ENCODE results near the gene SKIDA1.

The SKIDA1 gene

DNA sequence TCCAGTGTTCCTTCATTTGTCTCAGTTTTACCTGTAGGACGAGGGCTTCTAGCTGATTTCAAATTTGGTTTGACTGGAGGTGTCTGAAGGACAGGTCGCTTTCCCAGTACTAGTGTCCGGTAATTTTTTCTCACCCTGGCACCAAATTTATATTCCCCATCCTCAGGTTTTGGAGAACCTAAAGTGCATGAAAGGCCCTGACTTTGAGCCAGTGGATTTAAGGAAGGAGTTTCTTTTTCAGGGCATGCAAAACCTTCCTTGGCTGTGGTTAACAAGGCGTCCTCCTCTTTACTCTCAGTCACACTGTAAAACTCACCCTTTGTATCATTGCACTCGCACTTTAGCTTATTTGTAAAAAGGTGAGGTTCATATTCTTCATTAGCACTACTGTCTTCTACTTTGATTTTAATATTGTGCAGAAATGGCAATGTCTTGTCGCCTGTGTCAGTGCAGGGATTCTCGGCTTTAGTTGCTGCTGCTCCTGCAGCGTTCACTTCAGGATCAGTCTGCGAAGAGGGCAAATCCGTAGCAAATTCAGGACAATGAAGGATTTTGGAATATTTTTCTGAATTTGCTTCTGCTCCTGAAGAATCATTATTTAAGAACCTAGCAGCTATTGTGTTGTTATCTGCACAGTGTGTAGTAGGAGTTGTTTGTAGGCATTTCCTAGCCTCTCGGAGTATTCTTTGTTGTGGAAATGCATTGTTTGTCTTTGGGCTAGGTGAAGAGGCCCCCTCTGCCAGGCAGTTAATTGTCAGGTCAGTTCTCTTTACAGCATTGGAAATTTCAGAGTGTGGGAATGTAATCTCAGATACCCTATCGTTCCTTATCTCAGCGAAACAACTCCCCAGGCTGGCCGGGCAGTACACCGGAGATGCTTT is 9.9 kb downstream of the SKIDA1 start:
- DNase-seq, result no peak

DNA sequence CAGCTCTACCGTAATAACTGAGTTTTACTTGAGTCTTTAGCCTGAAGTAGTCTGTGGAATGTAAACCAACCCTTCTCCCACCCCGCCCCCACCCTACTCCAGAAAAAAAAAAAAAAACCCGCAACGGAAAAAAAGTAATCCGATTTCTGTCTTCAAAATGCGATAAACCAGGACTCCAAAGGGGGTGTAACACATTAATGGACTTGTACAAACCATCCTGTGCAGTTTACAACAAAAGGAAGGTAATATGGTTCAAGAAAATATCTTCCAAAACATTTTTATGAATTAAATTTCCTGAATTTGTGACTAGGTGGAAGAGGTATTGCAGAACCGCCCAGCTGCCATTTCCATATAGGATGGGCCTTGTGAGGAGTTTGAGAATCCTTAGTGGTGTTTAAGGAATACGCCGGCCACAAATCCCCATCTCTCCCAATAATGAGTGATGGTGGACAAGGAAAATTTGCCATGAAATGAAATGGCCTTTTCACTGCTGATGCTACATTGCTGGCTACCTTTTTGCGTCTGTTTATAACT is 10.6 kb downstream of the SKIDA1 start:
- no peak for DNase-seq

DNA sequence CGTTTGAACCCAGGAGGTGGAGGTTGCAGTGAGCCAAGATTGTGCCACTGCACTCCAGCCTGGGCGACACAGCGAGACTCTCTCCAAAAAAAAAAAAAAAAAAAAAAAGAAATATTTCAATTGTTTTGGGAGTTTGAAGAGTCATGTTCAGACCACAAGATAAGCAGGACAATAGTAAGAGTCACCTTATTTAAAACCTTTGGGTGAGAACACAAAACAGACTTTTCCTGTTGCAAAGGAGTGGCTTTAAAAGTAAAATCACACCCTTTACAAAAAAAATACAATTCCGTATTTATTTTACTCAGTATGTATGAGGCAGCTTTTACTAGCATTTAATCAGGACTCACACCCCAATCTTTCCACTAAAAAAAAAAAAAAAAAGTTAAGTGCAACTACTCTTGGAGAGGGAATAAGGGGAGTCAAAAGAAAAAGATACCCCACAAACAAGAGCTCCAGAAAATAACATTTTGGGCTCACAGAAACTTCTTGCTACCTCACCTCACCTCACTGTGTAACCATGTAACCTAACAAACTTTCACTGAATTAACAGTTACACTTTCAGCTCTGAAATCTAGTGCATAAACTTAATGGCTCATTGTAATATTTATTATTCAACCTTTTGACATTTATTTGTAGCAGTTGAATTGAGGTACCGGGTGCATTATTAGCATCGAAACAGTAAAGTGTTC is 11.2 kb downstream of the SKIDA1 start:
- no peak for DNase-seq

DNA sequence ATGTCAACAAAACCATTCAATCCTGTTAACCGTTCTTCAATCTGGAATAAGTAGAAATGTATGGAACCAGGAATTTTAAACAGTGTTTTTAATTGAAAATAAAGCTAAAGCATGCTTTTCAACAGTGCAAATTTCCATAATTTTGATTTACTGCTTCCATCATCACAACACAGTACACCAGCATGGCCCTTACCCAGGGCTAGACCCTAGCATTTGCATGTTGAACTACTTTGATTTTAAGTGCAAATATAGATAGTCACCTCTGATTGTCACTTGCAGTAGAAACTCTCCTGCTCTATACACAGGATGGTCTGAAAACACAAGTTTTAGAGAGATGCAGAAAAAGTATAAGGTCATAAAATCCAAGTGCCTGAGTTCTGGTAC is 12.1 kb downstream of the SKIDA1 start:
- DNase-seq, result no peak

DNA sequence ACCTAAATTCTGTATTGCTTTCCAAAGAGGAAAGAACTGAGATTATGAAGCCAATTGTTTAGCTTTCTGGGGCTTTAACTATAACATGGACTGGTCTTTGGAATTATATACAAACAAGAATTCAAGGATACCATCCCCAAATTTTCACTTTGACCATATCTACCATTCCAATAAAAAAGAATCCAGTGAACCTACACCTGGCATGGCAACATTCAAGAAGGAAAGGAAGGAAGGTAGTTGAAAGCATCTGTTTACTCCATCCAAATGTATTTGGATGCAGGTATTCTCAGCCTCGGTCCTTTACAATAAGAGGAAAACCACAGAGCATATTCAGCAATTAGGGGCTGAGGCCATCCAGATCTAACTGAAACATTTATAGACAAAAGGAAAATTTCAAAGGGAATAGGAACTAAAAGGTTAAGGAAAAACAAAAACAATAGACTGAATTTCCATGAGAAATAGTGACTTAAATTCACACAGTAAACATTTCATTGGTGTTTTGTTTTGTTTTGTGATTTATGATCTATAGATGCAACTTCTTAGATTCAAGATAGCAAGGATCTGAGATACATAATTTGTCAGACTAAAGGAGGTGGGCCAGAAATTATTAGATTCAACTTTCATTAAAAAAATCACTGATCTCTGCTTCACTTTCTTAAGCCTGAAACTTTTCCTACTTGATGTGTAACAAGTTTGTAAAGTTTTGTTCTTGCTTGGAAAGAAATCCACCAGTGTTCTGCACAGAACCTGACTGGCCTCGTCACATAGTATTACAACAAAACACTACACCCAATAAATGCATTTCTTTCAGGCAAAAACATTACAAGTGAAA is 12.7 kb downstream of the SKIDA1 start:
- DNase-seq, result no peak

DNA sequence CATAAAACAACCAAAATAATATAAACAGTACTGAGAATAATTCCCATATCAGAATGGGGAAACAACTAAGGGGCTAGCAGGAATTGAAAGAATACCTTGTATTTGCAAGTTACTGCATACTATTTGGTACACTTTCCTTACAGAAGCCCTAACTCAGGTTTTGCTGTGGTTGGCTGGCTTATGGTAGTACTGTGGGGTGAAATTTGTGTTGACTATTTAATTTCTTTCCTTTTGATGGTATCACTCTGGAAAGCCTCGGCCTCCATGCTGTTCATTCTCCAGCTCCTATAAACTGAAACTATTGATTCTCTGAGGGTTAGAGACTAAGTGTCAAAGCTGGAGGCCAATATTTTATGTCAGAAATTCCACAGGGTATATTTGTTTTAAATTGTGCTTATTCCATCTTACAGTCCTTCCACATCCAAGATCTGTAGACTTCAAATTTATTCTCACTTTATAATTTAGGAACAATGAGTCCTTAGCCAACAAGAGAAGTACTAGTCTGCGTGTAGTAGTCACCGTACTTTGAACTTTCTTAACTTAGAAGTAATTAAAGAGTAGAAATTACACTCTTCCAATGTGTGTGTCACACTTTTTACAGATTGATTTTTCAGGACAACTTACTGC is 13.4 kb downstream of the SKIDA1 start:
- DNase-seq, result no peak

DNA sequence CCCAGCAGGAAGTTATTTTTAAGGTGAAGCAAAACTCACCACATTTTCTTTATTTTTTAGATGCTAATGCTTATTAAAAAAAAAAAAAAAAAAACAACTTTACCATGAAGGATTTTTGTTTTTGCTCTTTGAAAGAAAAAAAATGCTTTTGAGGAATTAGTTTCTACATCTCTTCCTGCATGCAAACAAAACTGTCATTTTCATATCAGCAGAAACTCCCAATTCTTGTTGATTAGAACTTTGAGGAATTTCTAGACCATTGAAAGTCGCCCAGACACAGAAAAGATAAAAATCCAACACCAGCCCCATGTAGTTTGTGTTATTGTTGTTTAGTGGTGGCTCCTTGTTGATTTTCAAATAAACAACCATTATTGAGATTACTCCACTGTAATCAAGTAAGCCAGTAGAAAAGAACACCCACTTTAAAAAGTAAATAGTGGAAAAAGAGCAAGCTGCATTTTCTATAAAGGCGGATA is 14.3 kb downstream of the SKIDA1 start:
- DNase-seq, result no peak

DNA sequence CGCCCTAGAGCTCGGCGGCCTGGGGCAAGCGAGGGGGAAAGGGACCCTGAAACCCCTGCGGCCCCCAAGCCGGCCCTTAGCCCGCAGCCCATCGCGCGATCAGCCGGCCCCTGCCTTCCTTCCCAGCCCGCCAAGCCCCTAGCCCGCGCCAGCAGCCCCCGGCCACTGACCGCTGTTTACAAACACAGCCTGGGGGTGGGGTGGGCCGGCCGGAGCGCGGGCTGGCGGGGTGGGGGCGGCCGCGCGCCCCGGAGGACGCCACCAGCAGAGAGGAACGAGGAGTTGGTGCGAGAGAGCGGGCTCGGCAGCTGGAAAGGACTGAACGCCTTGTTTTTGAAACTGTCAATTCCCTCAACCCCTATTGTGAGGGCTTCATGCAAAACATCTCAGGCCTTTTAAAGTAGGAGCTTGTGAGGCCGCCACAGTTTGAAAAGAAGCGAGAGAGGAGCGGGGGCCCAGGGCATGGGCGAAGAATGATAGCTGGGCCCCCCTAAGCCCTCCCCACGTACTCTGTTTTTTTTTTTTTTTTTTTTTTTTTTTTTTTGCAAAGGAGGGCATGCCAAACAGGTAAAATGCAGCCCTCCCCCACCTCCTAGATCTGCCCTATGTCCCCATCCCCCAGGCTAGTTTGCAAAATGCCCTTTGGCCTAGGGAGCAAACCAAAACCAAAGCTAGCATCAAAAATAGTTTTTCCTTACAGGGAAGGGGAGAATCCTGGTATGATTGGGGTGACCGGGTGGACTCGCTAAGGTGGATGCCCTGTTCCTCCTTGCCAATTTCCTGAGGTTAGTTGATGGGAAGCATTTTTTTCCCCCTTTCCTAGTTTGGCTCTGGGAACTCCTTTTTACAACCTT is 15.0 kb downstream of the SKIDA1 start:
- DNase-seq, result no peak

DNA sequence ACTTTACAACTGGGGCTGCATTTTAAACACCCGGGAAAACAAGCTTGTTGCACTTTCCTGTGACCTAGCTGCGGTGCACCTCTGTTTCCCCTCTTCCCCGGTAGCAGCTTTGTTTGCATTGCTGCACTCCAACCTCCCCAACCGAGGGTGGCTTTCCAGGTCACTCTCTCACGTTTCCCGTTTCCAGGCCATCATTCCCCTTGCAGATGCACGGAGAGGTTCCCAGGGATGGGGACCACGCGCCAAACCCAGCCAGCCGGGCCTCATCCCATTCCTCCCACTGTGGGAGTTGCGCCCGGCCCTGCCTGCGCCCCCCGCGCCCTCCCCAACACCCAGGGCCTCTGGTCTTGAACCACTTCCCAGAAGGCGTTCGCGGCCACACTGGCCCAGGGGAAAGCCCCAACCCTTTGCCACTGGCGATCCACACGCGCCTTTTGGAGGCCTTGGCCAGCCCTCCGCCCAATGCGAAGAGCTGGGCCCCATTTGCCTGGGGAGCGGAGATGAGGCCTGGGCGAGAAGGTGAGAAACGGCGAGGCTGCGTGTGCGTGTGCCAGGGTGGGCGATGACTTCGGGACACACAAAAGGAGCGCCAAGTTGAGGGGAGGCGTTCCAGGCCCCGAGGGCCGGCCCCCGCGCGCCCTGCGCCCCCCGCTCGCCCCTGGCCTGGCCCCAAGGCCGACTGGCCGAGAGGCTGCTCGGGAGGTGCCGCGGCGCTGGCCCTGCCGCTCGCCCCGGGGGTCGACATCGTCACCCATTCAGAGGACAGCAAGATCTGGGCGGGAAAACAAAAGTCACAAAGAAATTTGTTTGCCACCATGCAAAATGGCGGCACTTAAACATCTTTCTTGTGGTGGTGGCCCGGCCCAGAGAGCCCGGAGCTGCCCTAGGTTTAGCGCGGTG is 15.9 kb downstream of the SKIDA1 start:
- no peak for DNase-seq

DNA sequence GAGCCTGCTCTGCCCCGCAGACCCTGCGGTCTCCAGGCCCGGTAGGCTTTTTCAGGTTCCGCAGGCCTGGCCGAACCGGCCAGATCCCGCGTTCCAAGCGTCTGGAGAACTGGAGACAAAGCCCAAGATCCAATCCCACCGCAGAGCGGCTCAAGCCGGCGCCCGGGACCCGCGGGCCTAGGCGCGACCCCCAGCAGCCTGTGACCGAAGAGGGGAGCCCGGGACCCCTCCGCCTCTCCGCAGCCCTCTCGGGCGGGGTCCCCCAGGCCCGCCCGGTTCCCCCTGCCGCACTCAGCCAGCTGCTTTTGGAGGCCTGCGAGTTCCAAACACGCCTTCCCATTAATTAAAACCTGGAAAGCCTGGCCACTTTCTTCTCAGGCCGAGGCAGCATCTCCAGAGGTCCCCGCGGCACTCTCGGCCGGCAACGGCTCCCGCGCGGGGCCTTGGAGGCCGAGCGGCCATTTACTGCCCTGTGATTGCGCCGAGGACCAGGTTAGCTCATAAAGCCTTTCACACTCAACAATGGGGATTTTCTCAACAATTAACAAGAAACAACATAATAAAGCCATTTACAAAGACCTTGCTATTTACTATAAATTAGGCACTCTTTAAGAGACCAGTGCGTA is 16.7 kb downstream of the SKIDA1 start:
- no peak for DNase-seq

DNA sequence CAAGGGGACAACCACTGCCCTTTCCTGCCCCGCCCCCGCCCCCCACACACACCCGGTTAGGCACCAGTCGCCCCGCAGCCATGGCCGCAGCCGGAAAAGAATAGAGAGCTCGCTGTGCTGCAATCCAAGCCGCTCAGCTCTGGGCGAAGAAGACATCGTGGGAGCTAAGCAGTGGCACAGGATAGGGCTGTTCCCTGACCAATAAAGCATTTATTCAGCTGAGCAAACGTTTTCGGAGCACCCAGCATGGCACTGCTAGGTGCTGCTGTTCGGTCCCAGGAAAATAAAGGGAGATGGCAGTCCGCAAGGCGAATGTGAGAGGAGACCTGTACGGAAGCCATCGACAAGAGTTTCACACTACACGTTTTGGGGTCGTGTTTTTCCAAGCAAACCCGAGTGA is 18.3 kb downstream of the SKIDA1 start:
- no peak for DNase-seq

DNA sequence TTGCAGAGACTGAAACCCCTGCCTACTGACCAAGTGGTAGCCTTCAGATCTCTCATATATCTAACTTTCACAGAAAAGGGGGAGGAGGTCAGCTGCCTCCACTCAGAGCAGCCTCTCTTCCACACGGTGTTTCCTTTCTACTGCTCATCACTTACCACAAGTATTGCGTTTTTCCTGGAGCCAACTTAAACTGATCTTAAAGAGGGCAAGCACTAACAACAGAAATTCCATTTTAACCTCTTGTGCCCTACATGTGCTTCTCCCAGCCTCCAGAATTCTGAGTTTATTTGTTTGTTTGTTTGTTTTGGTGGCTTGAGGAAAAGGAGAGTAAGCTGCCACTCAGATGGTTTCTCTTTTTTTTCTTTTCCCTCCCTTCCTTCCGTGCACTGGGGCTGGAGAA is 19.1 kb downstream of the SKIDA1 start:
- no peak for DNase-seq

DNA sequence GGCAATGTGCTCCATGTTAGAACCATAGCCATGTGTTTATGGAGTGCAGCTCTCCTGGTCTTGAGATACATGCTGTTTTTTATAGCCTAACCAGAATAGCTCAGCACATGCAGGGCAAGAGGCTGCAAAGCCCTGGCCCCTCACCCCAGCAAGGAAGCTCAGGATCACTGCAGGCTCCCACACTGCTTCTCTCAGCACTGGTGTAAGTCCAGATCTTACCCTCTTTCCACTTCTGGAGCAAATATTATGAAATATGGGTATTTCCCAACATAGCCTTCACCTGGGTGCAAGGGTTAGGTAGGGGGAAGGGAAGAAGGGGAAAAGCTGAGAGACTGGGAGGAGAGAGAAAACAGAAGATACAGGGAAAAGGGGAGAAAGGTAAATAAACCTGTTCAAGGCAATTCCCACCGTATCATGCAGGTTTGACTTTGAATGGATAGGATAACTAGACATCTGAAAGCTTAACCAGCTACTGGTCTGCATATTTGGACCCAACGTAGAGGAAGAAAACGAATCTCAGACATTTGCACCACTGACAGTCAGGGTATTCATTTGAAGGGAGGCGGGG is 19.7 kb downstream of the SKIDA1 start:
- no peak for DNase-seq

DNA sequence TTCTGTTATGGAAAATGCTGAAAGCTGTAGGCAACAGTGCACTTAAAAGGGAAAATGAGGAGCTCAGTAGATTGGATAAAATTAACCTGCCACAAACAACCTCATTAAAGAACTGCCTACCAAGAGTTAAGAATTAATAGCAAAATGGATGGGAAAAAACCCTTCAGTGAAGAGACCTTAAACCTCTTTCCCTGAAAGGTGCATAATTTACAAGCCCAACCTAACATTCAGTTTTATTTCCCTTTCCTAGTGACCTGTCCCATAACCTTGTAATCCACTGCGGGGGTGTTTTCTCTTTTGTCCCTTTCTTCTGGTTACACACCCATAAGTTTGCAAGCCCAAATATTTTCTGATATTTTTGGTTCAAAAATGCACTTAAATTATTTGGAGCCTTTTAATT is 21.9 kb downstream of the SKIDA1 start:
- no peak for DNase-seq

DNA sequence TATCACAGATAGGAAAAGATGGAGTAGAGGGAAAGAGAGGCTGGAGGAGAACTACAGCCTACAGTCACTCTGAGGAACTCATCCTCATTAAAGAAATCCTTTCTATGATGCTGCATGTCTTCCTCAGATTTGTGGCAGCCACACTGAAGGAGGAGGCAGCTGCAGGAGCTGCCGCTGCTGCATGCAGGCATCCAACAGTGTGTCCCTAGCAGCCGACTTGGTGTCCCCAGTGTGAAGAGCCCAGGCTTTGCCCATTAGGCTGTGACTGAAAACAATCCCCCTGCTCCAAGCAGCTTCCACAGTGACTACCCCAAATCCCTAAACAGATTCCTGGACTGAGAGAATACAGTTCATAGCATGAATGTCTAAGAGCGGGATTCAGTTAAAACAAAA is 23.1 kb downstream of the SKIDA1 start:
- DNase-seq, result no peak

DNA sequence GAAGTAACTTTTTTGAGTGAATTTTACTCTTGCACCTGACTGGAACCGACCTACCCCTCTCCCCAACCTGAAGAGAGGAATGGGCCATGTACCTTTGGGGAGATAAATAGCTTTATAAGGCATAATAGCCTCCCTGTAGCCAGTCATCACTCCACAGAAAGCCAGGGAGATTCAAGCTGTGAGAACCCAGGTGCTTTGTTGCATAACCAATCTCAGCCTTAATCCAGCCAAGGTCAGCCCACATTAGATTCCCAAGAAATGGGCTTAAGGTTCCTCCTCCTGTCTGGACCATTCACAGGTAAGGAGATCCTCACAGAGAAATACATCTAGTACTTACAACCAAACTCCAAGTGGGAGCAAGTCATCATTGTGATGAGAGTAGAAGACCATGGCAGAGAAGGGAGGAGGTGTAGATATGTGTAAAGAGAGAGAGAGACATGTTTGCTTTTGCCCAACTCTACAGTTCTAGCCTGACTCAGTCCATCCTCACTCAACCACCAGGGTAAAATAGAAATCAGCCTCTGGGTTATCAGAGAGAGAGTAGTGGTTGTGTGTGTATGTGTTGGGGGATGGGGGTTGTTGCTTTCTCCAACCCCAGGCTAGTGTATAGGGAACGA is 23.6 kb downstream of the SKIDA1 start:
- DNase-seq, result no peak

DNA sequence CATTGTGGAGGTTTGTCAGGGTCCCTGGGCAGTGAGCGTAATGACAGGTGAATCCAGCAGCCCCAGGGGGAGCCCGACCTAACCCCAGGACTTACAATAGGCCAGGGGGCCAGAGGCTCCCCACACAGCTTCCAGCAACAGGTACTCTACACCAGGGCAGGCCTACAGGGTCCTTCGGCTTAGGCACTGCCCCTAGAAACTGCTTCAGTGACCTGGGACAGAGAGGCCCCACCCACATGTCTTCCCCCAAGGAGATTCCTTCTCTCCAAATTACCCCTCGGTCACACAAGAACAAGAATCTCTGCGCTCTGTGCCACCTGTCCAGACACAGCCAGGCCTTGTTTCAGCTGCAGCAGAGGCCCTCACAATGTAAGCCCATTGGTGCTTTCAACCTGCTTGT is 24.4 kb downstream of the SKIDA1 start:
- DNase-seq, result no peak

DNA sequence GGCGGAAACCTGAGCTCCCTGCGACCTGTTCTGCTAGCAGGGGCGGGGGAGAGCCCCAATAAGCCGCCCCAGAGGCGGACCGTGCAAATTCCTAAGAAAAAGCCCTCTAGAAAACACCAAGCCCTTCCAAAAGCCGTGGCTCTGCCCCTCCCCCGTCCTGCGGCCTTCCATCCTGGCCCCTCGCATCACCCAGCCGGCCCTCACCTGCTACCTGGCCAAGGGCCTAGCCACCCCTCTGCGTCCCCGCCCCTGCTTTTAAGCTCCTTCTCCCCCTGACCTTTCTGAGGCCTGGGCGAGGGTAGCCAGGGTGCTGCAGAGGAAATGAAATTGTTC is 24.9 kb downstream of the SKIDA1 start:
- DNase-seq, result no peak
